HepG2 (cell line): ENCODE results near the gene CTBP1. TPM values are rescaled to one million over a fixed set of nuclear protein-coding genes. Genes with fewer than 3 reads are reported as not detected.

Experiments
- EP300 ChIP-seq, 3 experiments: sonication (generic) in 1 of 3; formaldehyde crosslinking in 1 of 3; IDR thresholded peaks; 2 replicates each; pipeline versions ENCODE4 v1.5.1 to v1.6.1; 2011 to 2020; ENCODE audit warnings: low read depth in 2 of 3, low read length in 2 of 3, borderline replicate concordance in 1 of 3, improper control_type of control experiment in 1 of 3, mild to moderate bottlenecking in 1 of 3, missing genetic modification reagents in 1 of 3, moderate library complexity in 1 of 3
- MED1 ChIP-seq: sonication (generic); formaldehyde crosslinking; IDR thresholded peaks from 2 replicates; pipeline ENCODE4 v1.4.0; 2020; ENCODE audit warnings: missing genetic modification reagents
- PRPF4 ChIP-seq: fragments of 200-400 bp; formaldehyde crosslinking; IDR thresholded peaks from 2 replicates; pipeline ENCODE4 v1.6.1; 2016; ENCODE audit warnings: low read length, low read depth; ENCODE audit not compliant: poor library complexity, severe bottlenecking
- RARA ChIP-seq: IDR thresholded peaks from 2 replicates; pipeline ENCODE4 v1.6.1; 2016; ENCODE audit warnings: missing genetic modification reagents, missing compliant biosample characterization
- SMARCE1 ChIP-seq: fragments of 450-650 bp; IDR thresholded peaks from 2 replicates; pipeline ENCODE4 v1.6.1; 2017; ENCODE audit warnings: borderline replicate concordance
- ZKSCAN5 ChIP-seq: sonication (generic); formaldehyde crosslinking; IDR thresholded peaks from 2 replicates; pipeline ENCODE4 v1.5.1; 2020; ENCODE audit warnings: mild to moderate bottlenecking, missing genetic modification reagents
- ZKSCAN8 ChIP-seq: IDR thresholded peaks from 2 replicates; pipeline ENCODE4 v1.6.1; 2016; ENCODE audit warnings: borderline replicate concordance, missing genetic modification reagents, missing compliant biosample characterization
- ZNF720 ChIP-seq: sonication (generic); formaldehyde crosslinking; IDR thresholded peaks from 2 replicates; pipeline ENCODE4 v1.4.0; 2020; ENCODE audit warnings: missing genetic modification reagents
- ZNF746 ChIP-seq: sonication (generic); formaldehyde crosslinking; IDR thresholded peaks from 2 replicates; pipeline ENCODE4 v1.8.0; 2022; ENCODE audit warnings: mild to moderate bottlenecking, missing genetic modification reagents
- ZNF788 ChIP-seq: sonication (generic); formaldehyde crosslinking; IDR thresholded peaks from 2 replicates; pipeline ENCODE4 v1.5.0; 2020; ENCODE audit warnings: mild to moderate bottlenecking, missing genetic modification reagents, borderline replicate concordance
- ZNF83 ChIP-seq: sonication (generic); formaldehyde crosslinking; IDR thresholded peaks from 2 replicates; pipeline ENCODE4 v1.4.0; 2020; ENCODE audit warnings: missing genetic modification reagents, mild to moderate bottlenecking, borderline replicate concordance
- polyA plus RNA-seq, 8 experiments: library from polyadenylated mRNA; depleted of rRNA in 3 of 8; stranded (reverse) in 7 of 8; unstranded in 1 of 8; fragments of >200 nt; fragmentation: Illumina TruSeq in 4 of 8; extraction: Trizol in 4 of 8; gene quantifications; 2 replicates each; pipeline versions ENCODE4 v1.2.1 to v1.2.3, GENCODE V29; 2011 to 2016; ENCODE audit warnings: low read depth in 4 of 8, missing spikeins in 1 of 8, mixed read lengths in 1 of 8; ENCODE audit not compliant: insufficient read depth in 1 of 8
- total RNA-seq, 5 experiments: library from RNA; depleted of rRNA; stranded (reverse); fragments of >200 nt; fragmentation: Illumina TruSeq; extraction: Trizol; gene quantifications; 2 replicates each; pipeline ENCODE4 v1.2.3, GENCODE V29; 2016; ENCODE audit warnings: low read depth in 1 of 5
- TF ChIP-seq, protein P1 (sequence below): sonication (generic); formaldehyde crosslinking; IDR thresholded peaks from 2 replicates; pipeline ENCODE4 v1.5.0; 2020; ENCODE audit warnings: missing genetic modification reagents
- TF ChIP-seq, protein P2 (sequence below): sonication (generic); formaldehyde crosslinking; conservative IDR thresholded peaks from 2 replicates; pipeline ENCODE4 v1.8.0; 2022; ENCODE audit warnings: mild to moderate bottlenecking, moderate library complexity, missing genetic modification reagents
- TF ChIP-seq, protein P3 (sequence below): sonication (generic); formaldehyde crosslinking; IDR thresholded peaks from 2 replicates; pipeline ENCODE4 v1.4.0; 2020; ENCODE audit warnings: mild to moderate bottlenecking, low read depth, missing genetic modification reagents
- TF ChIP-seq, protein P4 (sequence below): IDR thresholded peaks from 2 replicates; pipeline ENCODE4 v1.6.1; 2012; ENCODE audit warnings: low read length, improper control_type of control experiment
- TF ChIP-seq, protein P5 (sequence below): sonication (generic); formaldehyde crosslinking; IDR thresholded peaks from 2 replicates; pipeline ENCODE4 v1.4.0; 2020; ENCODE audit warnings: missing genetic modification reagents, mild to moderate bottlenecking, borderline replicate concordance

Gene CTBP1
- total and polyA plus RNA-seq, 2 of the 13 experiments (the other 11 are each of a cell fraction or from before 2014, with no cell fraction given), result 78.5 to 112 TPM

DNA sequence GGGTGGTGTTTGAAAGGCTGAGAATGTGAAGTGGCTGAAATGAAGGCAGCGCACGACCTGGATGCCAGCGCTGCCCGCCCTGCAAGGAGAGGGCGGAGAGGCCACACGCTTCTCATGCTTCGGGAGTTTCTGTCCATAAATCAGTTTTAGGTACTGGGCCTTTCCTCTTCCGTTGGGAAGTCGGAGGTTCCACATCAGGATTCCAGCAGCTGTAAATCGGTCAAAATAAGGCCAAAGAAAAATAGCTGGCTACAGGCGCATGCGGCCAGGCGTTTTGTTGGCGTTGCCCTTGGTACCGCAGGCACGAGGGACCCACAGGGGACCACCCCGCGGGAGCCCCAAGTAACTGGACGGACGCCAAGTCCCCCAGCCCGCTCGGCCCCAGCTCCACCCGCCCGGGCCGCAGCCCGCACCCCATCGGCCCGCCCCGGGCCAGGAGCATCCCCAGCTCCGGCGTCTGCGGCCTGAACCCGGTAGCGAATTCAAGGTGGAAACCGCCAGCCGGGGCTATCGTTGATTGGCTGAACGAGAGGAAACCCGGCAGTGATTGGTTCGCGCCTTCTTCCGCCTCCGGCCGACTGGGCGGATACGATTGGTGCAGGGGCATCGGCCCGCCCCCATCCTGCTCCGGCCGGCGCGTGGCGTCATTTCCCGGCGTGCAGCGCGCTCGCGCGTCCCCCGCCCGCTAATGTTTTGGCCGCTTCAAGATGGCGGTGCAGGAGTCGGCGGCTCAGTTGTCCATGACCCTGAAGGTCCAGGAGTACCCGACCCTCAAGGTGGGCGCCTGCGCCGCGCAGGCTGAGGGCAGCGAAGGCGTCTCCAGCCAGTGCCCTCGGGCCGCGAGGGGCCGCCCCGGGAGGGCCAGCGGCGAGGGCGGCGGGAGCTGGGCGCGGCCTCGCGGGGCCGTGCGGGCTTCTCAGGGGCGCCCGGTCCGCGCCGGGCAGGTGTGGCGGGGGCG, 40.6 kb upstream of the CTBP1 start, which contains the start of gene MAEA (continued):
- TF ChIP-seq, protein P1, sequence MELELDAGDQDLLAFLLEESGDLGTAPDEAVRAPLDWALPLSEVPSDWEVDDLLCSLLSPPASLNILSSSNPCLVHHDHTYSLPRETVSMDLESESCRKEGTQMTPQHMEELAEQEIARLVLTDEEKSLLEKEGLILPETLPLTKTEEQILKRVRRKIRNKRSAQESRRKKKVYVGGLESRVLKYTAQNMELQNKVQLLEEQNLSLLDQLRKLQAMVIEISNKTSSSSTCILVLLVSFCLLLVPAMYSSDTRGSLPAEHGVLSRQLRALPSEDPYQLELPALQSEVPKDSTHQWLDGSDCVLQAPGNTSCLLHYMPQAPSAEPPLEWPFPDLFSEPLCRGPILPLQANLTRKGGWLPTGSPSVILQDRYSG (CRISPR knock-in tag), result no peak
- TF ChIP-seq MED1 (CRISPR knock-in tag), result peak; percentile 41; the same call in 1 of the 2 replicates
- TF ChIP-seq SMARCE1, result no peak
- peak; percentile 33; the same call in 1 of the 2 replicates for TF ChIP-seq ZNF788 (CRISPR knock-in tag)
- TF ChIP-seq, protein P2, sequence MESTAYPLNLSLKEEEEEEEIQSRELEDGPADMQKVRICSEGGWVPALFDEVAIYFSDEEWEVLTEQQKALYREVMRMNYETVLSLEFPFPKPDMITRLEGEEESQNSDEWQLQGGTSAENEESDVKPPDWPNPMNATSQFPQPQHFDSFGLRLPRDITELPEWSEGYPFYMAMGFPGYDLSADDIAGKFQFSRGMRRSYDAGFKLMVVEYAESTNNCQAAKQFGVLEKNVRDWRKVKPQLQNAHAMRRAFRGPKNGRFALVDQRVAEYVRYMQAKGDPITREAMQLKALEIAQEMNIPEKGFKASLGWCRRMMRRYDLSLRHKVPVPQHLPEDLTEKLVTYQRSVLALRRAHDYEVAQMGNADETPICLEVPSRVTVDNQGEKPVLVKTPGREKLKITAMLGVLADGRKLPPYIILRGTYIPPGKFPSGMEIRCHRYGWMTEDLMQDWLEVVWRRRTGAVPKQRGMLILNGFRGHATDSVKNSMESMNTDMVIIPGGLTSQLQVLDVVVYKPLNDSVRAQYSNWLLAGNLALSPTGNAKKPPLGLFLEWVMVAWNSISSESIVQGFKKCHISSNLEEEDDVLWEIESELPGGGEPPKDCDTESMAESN, result 0 out of 2 replicates have a peak, but pooled peaks have one; percentile 65
- TF ChIP-seq, protein P3, sequence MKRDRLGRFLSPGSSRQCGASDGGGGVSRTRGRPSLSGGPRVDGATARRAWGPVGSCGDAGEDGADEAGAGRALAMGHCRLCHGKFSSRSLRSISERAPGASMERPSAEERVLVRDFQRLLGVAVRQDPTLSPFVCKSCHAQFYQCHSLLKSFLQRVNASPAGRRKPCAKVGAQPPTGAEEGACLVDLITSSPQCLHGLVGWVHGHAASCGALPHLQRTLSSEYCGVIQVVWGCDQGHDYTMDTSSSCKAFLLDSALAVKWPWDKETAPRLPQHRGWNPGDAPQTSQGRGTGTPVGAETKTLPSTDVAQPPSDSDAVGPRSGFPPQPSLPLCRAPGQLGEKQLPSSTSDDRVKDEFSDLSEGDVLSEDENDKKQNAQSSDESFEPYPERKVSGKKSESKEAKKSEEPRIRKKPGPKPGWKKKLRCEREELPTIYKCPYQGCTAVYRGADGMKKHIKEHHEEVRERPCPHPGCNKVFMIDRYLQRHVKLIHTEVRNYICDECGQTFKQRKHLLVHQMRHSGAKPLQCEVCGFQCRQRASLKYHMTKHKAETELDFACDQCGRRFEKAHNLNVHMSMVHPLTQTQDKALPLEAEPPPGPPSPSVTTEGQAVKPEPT (CRISPR knock-in tag), result no peak
- TF ChIP-seq, protein P4, sequence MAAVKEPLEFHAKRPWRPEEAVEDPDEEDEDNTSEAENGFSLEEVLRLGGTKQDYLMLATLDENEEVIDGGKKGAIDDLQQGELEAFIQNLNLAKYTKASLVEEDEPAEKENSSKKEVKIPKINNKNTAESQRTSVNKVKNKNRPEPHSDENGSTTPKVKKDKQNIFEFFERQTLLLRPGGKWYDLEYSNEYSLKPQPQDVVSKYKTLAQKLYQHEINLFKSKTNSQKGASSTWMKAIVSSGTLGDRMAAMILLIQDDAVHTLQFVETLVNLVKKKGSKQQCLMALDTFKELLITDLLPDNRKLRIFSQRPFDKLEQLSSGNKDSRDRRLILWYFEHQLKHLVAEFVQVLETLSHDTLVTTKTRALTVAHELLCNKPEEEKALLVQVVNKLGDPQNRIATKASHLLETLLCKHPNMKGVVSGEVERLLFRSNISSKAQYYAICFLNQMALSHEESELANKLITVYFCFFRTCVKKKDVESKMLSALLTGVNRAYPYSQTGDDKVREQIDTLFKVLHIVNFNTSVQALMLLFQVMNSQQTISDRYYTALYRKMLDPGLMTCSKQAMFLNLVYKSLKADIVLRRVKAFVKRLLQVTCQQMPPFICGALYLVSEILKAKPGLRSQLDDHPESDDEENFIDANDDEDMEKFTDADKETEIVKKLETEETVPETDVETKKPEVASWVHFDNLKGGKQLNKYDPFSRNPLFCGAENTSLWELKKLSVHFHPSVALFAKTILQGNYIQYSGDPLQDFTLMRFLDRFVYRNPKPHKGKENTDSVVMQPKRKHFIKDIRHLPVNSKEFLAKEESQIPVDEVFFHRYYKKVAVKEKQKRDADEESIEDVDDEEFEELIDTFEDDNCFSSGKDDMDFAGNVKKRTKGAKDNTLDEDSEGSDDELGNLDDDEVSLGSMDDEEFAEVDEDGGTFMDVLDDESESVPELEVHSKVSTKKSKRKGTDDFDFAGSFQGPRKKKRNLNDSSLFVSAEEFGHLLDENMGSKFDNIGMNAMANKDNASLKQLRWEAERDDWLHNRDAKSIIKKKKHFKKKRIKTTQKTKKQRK, result no peak
- TF ChIP-seq ZKSCAN5 (CRISPR knock-in tag), result no peak
- TF ChIP-seq ZNF83 (CRISPR knock-in tag), result no peak
- TF ChIP-seq PRPF4, result no peak
- no peak for TF ChIP-seq ZNF746 (CRISPR knock-in tag)
- TF ChIP-seq RARA (CRISPR knock-in tag), result no peak
- TF ChIP-seq, protein P5, sequence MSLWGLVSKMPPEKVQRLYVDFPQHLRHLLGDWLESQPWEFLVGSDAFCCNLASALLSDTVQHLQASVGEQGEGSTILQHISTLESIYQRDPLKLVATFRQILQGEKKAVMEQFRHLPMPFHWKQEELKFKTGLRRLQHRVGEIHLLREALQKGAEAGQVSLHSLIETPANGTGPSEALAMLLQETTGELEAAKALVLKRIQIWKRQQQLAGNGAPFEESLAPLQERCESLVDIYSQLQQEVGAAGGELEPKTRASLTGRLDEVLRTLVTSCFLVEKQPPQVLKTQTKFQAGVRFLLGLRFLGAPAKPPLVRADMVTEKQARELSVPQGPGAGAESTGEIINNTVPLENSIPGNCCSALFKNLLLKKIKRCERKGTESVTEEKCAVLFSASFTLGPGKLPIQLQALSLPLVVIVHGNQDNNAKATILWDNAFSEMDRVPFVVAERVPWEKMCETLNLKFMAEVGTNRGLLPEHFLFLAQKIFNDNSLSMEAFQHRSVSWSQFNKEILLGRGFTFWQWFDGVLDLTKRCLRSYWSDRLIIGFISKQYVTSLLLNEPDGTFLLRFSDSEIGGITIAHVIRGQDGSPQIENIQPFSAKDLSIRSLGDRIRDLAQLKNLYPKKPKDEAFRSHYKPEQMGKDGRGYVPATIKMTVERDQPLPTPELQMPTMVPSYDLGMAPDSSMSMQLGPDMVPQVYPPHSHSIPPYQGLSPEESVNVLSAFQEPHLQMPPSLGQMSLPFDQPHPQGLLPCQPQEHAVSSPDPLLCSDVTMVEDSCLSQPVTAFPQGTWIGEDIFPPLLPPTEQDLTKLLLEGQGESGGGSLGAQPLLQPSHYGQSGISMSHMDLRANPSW (CRISPR knock-in tag), result no peak
- TF ChIP-seq ZKSCAN8 (CRISPR knock-in tag), result no peak
- TF ChIP-seq EP300 (IDR thresholded peaks at IDR 0.05; ENCODE audit: low read depth in 2 of 2, low read length in 2 of 2), result 0 out of 4 replicates have a peak, but pooled peaks of 1 of the 2 experiments have one; percentile 16
- no peak for TF ChIP-seq EP300 (CRISPR knock-in tag; IDR thresholded peaks at IDR 0.05; ENCODE audit: borderline replicate concordance)
- no peak for TF ChIP-seq ZNF720 (CRISPR knock-in tag)
